Liver (tissue), 9 donors: Measurements from ENCODE around the gene ASPHD1. TPM values are rescaled to one million over a fixed set of nuclear protein-coding genes. Genes with fewer than 3 reads are reported as not detected.

Experiments used
- DNase-seq: peaks from one replicate; pipeline ENCODE4 v3.0.0-alpha.2; 2017; ENCODE audit warnings: low spot score
- H3K27ac ChIP-seq, 2 donors: one replicate each; pipeline ENCODE4 v1.7.0; 2013; ENCODE audit warnings: inconsistent platforms in 2 of 2, low read length in 2 of 2, control low read depth in 1 of 2, low read depth in 1 of 2, mild to moderate bottlenecking in 1 of 2
- H3K27me3 ChIP-seq, 4 donors: one replicate each; pipeline versions ENCODE4 v1.6.1 to v1.7.0; 2013; ENCODE audit warnings: low read length in 3 of 4, inconsistent platforms in 1 of 4, mild to moderate bottlenecking in 1 of 4, moderate library complexity in 1 of 4; ENCODE audit not compliant: control insufficient read depth in 4 of 4, insufficient read depth in 4 of 4
- H3K36me3 ChIP-seq, 4 donors: one replicate each; pipeline versions ENCODE4 v1.6.1 to v1.7.0; 2013; ENCODE audit warnings: low read length in 3 of 4, mild to moderate bottlenecking in 3 of 4, low read depth in 1 of 4, moderate library complexity in 1 of 4; ENCODE audit not compliant: control insufficient read depth in 4 of 4, insufficient read depth in 3 of 4
- H3K4me1 ChIP-seq, 4 donors: one replicate each; pipeline versions ENCODE4 v1.6.1 to v1.7.0; 2013; ENCODE audit warnings: low read length in 3 of 4, mild to moderate bottlenecking in 3 of 4, moderate library complexity in 1 of 4; ENCODE audit not compliant: control insufficient read depth in 4 of 4, insufficient read depth in 4 of 4
- H3K4me3 ChIP-seq, 3 donors: one replicate each; pipeline versions ENCODE4 v1.6.1 to v1.7.0; 2013; ENCODE audit warnings: low read length in 3 of 3, control low read depth in 1 of 3, low read depth in 1 of 3, mild to moderate bottlenecking in 1 of 3
- H3K9ac ChIP-seq, 2 donors: one replicate each; pipeline ENCODE4 v1.7.0; 2013; ENCODE audit warnings: low read length in 2 of 2, mild to moderate bottlenecking in 2 of 2, moderate library complexity in 2 of 2, control low read depth in 1 of 2, low read depth in 1 of 2
- H3K9me3 ChIP-seq, 4 donors: one replicate each; pipeline versions ENCODE4 v1.6.1 to v1.7.0; 2013; ENCODE audit warnings: low read length in 3 of 4; ENCODE audit not compliant: control insufficient read depth in 4 of 4
- ATF3 ChIP-seq: IDR thresholded peaks from 2 replicates; pipeline ENCODE4 v1.6.1; 2016; ENCODE audit warnings: antibody characterized with exemption
- CTCF ChIP-seq: fragments of 150-350 bp; IDR thresholded peaks from 2 replicates; pipeline ENCODE4 v1.5.1; 2017; ENCODE audit warnings: improper control_type of control experiment, low read depth, low read length; ENCODE audit not compliant: missing input control
- EGR1 ChIP-seq, 2 donors: IDR thresholded peaks; 2 replicates each; pipeline ENCODE4 v1.6.1; 2016 to 2018; ENCODE audit warnings: antibody characterized with exemption in 2 of 2, low read depth in 2 of 2
- FOXA1 ChIP-seq: IDR thresholded peaks from 2 replicates; pipeline ENCODE4 v1.6.1; 2016; ENCODE audit warnings: antibody characterized with exemption
- FOXA2 ChIP-seq: IDR thresholded peaks from 2 replicates; pipeline ENCODE4 v1.6.1; 2016; ENCODE audit warnings: antibody characterized with exemption
- GABPA ChIP-seq, 2 donors: IDR thresholded peaks in 1 of 2; conservative IDR thresholded peaks in 1 of 2; 2 replicates each; pipeline ENCODE4 v1.6.1; 2016; ENCODE audit warnings: antibody characterized with exemption in 2 of 2, mild to moderate bottlenecking in 1 of 2, moderate library complexity in 1 of 2
- HNF4A ChIP-seq, 2 donors: conservative IDR thresholded peaks; 2 replicates each; pipeline ENCODE4 v1.6.1; 2016; ENCODE audit warnings: antibody characterized with exemption in 2 of 2, mild to moderate bottlenecking in 2 of 2
- HNF4G ChIP-seq: IDR thresholded peaks from 2 replicates; pipeline ENCODE4 v1.6.1; 2016; ENCODE audit warnings: antibody characterized with exemption
- JUND ChIP-seq, 2 donors: IDR thresholded peaks; 2 replicates each; pipeline ENCODE4 v1.6.1; 2016; ENCODE audit warnings: antibody characterized with exemption in 2 of 2
- MAX ChIP-seq: IDR thresholded peaks from 2 replicates; pipeline ENCODE4 v1.6.1; 2016; ENCODE audit warnings: antibody characterized with exemption
- NR2F2 ChIP-seq: IDR thresholded peaks from 2 replicates; pipeline ENCODE4 v1.6.1; 2016; ENCODE audit warnings: antibody characterized with exemption
- RAD21 ChIP-seq, 2 donors: IDR thresholded peaks; 2 replicates each; pipeline ENCODE4 v1.6.1; 2016; ENCODE audit warnings: antibody characterized with exemption in 2 of 2, mild to moderate bottlenecking in 2 of 2
- REST ChIP-seq: IDR thresholded peaks from 2 replicates; pipeline ENCODE4 v1.6.1; 2016; ENCODE audit warnings: antibody characterized with exemption, mild to moderate bottlenecking
- RXRA ChIP-seq, 2 donors: IDR thresholded peaks; 2 replicates each; pipeline ENCODE4 v1.6.1; 2017 to 2018; ENCODE audit warnings: antibody characterized with exemption in 2 of 2, mild to moderate bottlenecking in 1 of 2
- SP1 ChIP-seq: IDR thresholded peaks from 2 replicates; pipeline ENCODE4 v1.6.1; 2018; ENCODE audit warnings: antibody characterized with exemption, mild to moderate bottlenecking
- TAF1 ChIP-seq: conservative IDR thresholded peaks from 2 replicates; pipeline ENCODE4 v1.6.1; 2016; ENCODE audit warnings: antibody characterized with exemption, mild to moderate bottlenecking
- YY1 ChIP-seq: IDR thresholded peaks from 2 replicates; pipeline ENCODE4 v1.6.1; 2016; ENCODE audit warnings: antibody characterized with exemption, mild to moderate bottlenecking
- ZBTB33 ChIP-seq: IDR thresholded peaks from 2 replicates; pipeline ENCODE4 v1.6.1; 2016; ENCODE audit warnings: antibody characterized with exemption
- WGBS: extraction: QIAGEN DNeasy Blood & Tissue Kit; methylation state at CpG from one replicate; pipeline ENCODE4 v1.1.7; 2013; 5-methylcytosine and 5-hydroxymethylcytosine counted together
- polyA plus RNA-seq, 2 donors: library from polyadenylated mRNA; stranded (reverse) in 1 of 2; unstranded in 1 of 2; fragments of 200-250 nt in 1 of 2; fragments of >200 nt in 1 of 2; fragmentation: Nextera tagmentation in 1 of 2; extraction: Ambion mirVana in 1 of 2; gene quantifications; one replicate each; pipeline versions ENCODE4 v1.2.1 to v1.2.3, GENCODE V29; 2013 to 2015
- total RNA-seq, 2 donors: library from RNA; depleted of rRNA; stranded (reverse); fragments of >200 nt; gene quantifications; one replicate each; pipeline ENCODE4 v1.2.3, GENCODE V29; 2014
- donor health status: healthy.
- donor health status: healthy.
- donor health status: healthy.
- donor health status: healthy.
- donor health status: healthy.

Gene ASPHD1
- total and polyA plus RNA-seq, 4 donors: 0.25 to 0.28 TPM; not detected in 2

- Histone ChIP-seq H3K36me3 (no peaks in the 10 kb centered on the region), H3K9me3 (no peaks in the 10 kb centered on the region), H3K4me1 (peaks cover 2 to 12% (median 6%) of the 10 kb centered on the region in 4 donors), H3K4me3 (no peak overlapping the region), H3K9ac (no peak overlapping the region), H3K27ac (no peak overlapping the region), H3K27me3 (peaks cover 0 to 6% (median 1%) of the 10 kb centered on the region in 4 donors)
- TF ChIP-seq HNF4A (conservative IDR thresholded peaks at IDR 0.05) (no peak), TAF1 (no peak), HNF4G (no peak), EGR1 (IDR thresholded peaks at IDR 0.05; ENCODE audit: low read depth in 2 of 2) (no peak), YY1 (no peak), FOXA2 (no peak), ZBTB33 (no peak), JUND (IDR thresholded peaks at IDR 0.05) (no peak), CTCF (no peak), ATF3 (no peak), GABPA (IDR thresholded peaks at IDR 0.05 in 1 of 2, conservative IDR thresholded peaks at IDR 0.05 in 1 of 2) (no peak), FOXA1 (no peak), MAX (no peak), RAD21 (IDR thresholded peaks at IDR 0.05) (no peak), NR2F2 (no peak), RXRA (IDR thresholded peaks at IDR 0.05) (no peak)
- WGBS: 87% methylated on average over 19 of the region's 19 CpGs
- DNase-seq: no peak
Observed at GRCh38 chr16:29901607-29901945, 1.3 kb downstream of the ASPHD1 start.

- 68% methylated on average over 4 of the region's 4 CpGs for WGBS
Observed at GRCh38 chr16:29903590-29903989, 3.3 kb downstream of the ASPHD1 start.

More at GRCh38 chr16:29903590-29903989, 3.3 kb downstream of the ASPHD1 start:
- no peaks in the 10 kb centered on the region for H3K27me3 ChIP-seq
- H3K9me3 ChIP-seq: no peaks in the 10 kb centered on the region
- DNase-seq: no peak
- peaks cover 0 to 2% (median 0%) of the 10 kb centered on the region in 4 donors for H3K36me3 ChIP-seq
- H3K4me3 ChIP-seq: no peak overlapping the region
- H3K9ac ChIP-seq: no peak overlapping the region
- H3K4me1 ChIP-seq: peaks cover 2 to 12% (median 6%) of the 10 kb centered on the region in 4 donors
- TF ChIP-seq YY1: no peak
- TF ChIP-seq JUND (IDR thresholded peaks at IDR 0.05): no peak
- TF ChIP-seq SP1: no peak
- no peak for TF ChIP-seq TAF1
- TF ChIP-seq FOXA2: no peak
- no peak for TF ChIP-seq CTCF
- no peak for TF ChIP-seq HNF4A (conservative IDR thresholded peaks at IDR 0.05)
- no peak for TF ChIP-seq RAD21 (IDR thresholded peaks at IDR 0.05)
- TF ChIP-seq MAX: no peak
- TF ChIP-seq EGR1 (IDR thresholded peaks at IDR 0.05; ENCODE audit: low read depth in 2 of 2): no peak
- no peak for TF ChIP-seq GABPA (IDR thresholded peaks at IDR 0.05 in 1 of 2, conservative IDR thresholded peaks at IDR 0.05 in 1 of 2)
- no peak for TF ChIP-seq ATF3
- no peak for TF ChIP-seq REST
- no peak for TF ChIP-seq FOXA1
- TF ChIP-seq RXRA (IDR thresholded peaks at IDR 0.05): no peak
- no peak for TF ChIP-seq ZBTB33
- no peak for TF ChIP-seq NR2F2
- no peak for TF ChIP-seq HNF4G
- no peak overlapping the region for H3K27ac ChIP-seq
